Stimulated activated CD4-positive, alpha-beta T cell treated with anti-CD3 and anti-CD28 coated beads, TNF-alpha, amount 100 ng/mL, for 1 hour (primary cell): ENCODE results near the gene REG4.
"Not testable (repeated sequence)": the region's sequence is repeated elsewhere in the genome, so short reads cannot be mapped to it uniquely, and the experiment has no call there.

Experiments used
- DNase-seq, 3 donors: peaks; one replicate each; pipeline ENCODE4 v3.0.0-alpha.2; 2020; ENCODE audit warnings: low read depth in 3 of 3, low spot score in 1 of 3

The REG4 gene

GRCh38 chr1:119808491-119808890 lies 2.8 kb downstream of the REG4 start:
- no peak for DNase-seq

DNA sequence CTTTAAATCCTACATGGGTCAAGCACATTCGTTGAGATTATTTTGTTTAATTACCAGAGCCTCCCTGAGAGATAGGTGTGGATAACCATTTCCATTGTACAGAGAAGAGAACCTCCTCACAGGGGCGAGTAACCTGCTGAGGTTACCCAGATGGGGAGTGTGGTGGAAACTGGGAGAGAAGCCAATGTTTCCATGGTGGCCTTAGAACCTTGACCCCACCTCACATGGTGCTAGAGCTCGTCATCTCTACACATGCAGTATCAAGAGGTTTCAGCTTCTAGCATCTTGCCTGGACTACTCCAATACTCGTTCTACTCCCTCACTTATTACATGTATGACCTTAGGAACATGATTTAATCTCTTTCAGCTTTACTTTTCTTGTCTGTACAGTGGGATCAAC lies 4.8 kb downstream of the REG4 start:
- DNase-seq: no peak

DNA sequence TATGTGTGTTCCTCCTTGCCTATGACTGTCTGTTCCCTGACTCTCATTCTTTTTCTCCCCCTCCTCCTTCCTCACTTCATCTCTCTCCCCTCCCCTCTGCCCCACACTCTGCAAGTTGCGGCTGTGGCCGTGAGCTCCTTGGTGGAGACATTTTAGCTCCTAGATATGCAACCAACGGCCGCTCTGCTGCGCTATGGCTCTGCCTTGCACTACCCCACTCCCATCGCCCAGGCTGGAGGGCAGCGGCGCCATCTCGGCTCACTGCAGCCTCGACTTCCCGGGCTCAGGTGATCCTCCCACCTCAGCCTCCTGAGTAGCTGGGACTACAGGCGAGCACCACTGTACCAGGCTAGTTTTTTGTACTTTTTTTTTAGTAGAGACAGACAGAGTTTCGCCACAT lies 5.5 kb downstream of the REG4 start:
- no peak for DNase-seq

- no peak for DNase-seq
Measured at GRCh38 chr1:119805247-119805646, 6.0 kb downstream of the REG4 start.

DNA sequence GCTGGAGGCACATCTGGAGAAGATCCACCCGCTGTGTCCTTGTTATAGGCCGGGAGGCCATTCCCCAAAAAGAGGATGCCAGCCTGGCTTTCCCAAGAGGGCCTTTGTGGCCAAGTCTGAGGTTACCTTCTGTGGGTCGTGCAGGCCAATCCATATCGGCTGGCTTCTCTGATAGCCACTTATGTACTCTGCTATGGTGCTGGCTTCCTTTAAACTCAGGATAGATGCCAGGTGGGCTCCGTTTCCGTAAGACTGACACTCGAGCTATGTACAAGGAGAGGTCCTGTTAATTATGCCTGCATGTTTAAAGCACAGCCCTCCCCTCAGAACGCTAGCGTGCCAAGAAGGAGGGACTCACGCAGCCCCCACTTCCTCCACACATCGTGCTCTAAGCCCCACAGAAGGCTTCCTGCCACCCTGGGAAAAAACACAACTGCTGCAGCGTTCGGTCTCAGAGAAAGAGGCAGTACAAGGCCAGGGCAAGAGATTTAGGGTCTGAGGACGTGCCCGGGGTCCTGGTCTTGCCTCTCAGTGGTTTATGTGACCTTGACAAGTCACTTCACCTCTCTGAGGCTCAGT lies 11.6 kb downstream of the REG4 start:
- DNase-seq: no peak

- no peak for DNase-seq
Measured at GRCh38 chr1:119799003-119799402, 12.3 kb downstream of the REG4 start.

- DNase-seq: no peak
Measured at GRCh38 chr1:119797606-119798005, 13.7 kb downstream of the REG4 start.

DNA sequence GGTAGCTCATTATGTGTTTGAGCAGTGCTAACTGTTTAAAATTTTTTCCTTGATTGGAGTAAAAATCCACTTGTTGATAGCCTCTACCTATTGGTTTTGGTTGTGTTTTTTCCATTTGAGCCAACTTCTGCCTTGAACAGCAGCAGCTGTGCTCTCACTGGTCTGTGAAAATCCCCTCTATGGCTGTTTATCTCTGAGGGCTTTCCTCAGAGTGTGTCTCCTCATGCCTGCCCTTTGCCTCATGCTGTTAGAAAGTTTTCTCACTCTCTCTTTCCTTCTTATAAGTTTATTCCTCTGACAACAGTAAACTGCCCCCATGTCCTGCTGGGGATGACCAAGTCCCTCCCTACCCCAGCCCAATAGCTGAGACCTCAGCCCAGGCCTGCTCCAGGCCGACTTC lies 14.1 kb downstream of the REG4 start:
- DNase-seq: no peak

DNA sequence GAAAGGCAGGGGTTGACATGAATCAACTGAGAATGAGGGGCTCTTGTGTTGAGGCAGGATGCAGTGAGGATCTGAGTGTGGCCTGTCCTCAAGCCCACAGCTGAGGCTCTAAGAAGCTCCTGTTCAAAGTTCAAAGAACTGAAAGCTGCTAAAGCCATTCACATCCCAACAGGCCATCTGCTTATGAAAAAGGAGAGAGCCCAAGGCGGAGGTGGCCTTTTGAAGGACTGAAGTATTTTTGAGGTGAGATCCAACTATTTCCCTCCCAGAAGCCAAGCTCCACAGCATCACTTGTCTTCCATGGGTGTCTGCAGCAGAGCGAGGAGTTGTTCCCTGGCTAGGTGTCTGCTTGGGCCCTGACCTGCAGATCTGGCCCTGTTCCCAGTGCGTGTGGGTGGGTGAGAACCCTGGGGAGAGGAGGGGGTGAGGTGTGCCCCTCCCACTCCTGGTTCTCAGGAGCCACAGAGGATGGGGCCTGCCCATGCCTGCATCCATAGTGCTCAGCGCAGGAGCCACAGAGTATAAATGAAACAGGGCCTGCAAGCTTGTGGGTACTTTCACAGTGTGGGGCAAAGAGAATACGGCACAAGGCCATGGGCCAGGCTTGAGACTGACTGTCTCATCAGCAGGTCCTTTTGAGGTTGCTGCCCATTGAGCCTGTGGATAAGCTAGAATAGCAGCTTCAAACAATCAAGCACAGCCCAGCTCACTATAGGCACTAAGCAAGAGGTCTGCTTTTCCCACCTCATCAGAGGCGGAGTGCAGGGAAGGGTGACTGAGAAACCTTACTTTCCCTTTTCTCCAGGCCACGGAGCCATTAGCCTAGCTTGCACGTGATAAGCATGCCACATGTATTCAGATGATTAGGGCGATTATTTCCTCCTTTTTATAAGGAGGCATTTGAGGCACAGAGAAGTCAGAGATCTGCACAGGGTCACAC lies 15.7 kb downstream of the REG4 start:
- DNase-seq: no peak

DNA sequence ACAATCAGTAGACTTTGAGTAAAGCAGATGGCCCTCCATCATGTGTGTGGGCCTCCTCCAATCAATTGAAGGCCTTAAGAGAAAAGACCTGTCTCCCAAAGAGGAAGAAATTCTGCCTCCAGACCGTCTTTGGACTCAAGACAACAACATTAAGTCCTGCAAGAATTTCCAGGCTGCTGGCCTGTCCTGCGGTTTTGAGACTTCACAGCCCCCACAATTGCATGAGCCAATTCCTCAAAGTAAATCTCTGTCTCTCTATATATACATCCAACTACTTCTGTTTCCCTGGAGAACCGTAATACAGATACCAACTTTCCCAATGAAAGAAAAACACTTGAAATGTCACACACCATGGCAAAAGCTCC lies 16.4 kb downstream of the REG4 start:
- DNase-seq: no peak

- no peak for DNase-seq
Measured at GRCh38 chr1:119794230-119794875, 16.9 kb downstream of the REG4 start.

GRCh38 chr1:119791377-119791776 lies 19.9 kb downstream of the REG4 start:
- DNase-seq: no peak

DNA sequence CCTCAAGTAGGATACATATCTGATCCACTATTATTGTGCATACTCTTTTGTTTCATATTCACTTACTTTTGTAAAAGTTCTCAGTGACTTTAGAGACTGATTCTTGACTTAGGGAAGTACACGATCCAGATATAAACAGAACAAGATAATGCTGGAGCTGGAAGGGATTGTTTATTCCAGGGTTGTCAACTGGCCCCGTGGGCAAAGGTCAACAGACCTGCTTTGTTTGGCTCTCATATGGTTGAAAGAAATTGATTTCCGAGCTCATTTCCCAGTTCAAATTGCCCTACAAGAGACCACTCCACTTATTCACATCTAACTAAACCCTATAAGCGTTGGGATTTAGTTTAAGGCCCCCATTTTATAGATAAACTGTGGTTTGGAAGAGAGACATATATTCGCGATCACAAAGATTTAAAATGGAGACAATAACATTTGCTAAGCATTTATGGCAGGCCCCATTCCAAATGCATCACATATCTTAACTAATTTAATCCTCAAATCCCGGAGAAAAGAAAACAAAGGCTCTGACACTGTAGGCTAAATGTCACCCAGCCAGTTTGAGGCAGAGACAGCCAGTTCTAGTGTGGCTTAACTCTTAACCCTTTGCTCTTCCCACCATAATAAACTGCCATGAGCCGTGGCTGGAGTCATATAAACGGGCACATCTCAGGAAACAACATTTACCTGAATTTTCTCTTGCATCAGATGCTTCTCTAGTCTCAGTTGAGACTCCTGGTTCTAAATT lies 20.6 kb downstream of the REG4 start:
- DNase-seq: no peak

DNA sequence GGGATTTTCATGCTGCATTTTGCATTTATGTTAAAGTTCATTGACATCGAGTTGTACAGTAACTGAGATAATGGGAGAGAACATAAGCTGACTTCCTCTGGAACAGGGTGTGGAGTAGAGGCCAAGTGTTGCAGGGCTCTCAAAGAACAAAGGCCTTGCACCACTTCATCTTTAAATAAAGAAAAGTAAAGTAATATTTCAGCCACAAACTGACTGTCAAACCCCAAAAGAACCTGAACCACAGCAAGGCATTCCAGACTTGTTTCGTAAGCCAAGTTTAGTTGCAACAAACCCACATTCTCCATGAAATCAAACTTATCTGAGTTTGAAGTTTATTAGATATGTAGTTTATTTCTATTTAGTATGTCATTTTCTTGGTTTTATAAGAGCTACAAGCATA lies 23.5 kb downstream of the REG4 start:
- DNase-seq: no peak

- not testable (repeated sequence) for DNase-seq
Measured at GRCh38 chr1:119786473-119787050, 24.7 kb downstream of the REG4 start.

GRCh38 chr1:119786046-119786445 lies 25.2 kb downstream of the REG4 start:
- DNase-seq: not testable (repeated sequence)

DNA sequence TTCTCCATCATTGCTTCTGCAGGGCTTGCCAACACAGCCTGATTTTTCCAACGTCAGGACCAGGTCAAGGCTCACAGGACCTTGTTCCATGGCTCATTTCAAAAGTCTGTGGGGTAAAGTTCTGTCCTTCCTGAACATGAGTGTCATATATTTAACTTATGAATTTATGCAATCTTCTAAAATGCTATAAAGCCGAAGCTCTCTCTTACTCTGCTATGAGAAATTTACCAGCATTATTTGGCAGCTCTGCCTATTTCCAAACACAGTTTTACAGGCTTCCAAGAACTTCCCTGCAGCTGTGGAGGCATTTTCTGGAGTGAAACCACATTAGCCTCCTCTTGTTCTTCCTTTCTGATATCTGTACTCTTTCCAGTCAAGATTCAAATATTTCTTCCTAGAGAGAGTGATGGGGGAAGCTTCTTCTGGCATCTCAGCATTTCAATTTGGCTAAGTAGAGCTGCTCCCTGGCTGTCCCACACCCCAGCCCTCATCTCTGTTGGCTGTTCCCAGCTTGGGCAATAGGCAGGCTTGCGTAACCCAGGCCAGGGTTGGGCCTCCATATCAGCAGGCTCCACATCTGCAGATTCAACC lies 27.0 kb downstream of the REG4 start:
- DNase-seq: no peak

DNA sequence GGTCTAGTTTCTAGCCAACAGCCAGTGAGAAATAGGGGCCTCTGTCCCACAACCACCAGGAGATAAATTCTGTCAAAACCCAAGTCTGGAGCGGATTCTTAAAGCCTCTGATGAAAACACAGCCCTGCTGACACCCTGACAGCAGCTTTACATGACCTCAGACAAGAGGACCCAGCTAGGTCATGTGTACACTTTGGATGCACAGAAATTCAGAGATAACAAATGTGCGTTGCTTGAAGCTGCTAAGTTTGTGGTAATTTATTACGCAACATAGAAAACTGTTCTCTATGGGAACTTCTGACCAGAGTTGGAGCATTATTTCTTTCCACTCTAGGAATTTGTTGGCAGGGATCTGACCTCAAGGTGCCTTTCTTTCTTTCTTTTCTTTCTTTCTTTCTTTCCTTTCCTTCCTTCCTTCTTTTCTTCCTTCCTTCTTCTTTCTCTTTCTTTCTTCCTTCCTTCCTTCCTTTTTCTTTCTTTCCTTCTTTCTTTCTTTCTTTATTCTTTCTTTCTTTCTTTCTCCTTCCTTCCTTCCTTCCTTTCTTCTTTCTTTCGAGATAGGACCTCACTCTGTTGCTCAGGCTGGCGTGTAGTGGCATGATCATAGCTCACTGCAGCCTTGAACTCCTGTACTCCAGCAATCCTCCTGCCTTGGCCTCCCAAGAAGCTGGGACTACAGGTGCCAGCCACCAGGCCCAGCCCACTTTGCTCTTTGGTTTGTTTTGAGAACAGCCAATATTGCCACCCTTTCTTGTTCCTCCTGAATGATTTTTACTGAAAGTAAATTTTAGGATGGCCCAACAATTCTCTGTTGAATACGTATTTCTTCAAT lies 27.7 kb downstream of the REG4 start:
- no peak for DNase-seq

GRCh38 chr1:119782631-119783325 lies 28.5 kb downstream of the REG4 start:
- no peak for DNase-seq
